Stimulated activated CD4-positive, alpha-beta T cell treated with anti-CD3 and anti-CD28 coated beads, Interleukin-2, amount 100 ng/mL, for 4 hours (primary cell): ENCODE results near the gene GOLT1A.

Experiments
- DNase-seq: peaks from one replicate; pipeline ENCODE4 v3.0.0-alpha.2; 2020; ENCODE audit warnings: low read depth

GOLT1A gene

GRCh38 chr1:204191456-204191855, 22.3 kb downstream of the GOLT1A start:
- no peak for DNase-seq

GRCh38 chr1:204190212-204191211, 23.3 kb downstream of the GOLT1A start:
- DNase-seq, result no peak

- no peak for DNase-seq
These were observed 24.7 kb downstream of the GOLT1A start for GRCh38 chr1:204188959-204189639.

- DNase-seq, result no peak
These were observed 27.2 kb downstream of the GOLT1A start for GRCh38 chr1:204186597-204186996.

- no peak for DNase-seq
These were observed 32.7 kb downstream of the GOLT1A start for GRCh38 chr1:204181116-204181515.

DNA sequence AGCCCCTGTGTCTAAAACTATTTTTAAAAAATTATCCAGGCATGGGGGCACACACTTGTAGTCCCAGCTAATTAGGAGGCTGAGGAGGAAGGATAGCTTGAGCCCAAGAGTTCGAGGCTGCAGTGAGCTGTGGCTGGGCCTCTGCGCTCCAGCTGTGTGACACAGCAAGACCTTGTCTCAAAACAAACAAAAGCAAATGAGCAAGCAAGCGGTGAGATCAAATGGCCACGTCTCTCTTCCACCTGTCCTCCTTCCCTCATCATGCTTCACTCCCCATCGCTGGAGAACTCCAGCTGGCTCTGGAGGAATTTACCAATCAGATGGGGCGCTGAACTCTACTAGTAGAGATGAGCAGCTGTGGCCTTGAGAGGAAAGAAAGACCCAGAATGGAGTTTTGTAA, 33.7 kb downstream of the GOLT1A start:
- no peak for DNase-seq

GRCh38 chr1:204178487-204179281, 35.1 kb downstream of the GOLT1A start:
- DNase-seq, result no peak

DNA sequence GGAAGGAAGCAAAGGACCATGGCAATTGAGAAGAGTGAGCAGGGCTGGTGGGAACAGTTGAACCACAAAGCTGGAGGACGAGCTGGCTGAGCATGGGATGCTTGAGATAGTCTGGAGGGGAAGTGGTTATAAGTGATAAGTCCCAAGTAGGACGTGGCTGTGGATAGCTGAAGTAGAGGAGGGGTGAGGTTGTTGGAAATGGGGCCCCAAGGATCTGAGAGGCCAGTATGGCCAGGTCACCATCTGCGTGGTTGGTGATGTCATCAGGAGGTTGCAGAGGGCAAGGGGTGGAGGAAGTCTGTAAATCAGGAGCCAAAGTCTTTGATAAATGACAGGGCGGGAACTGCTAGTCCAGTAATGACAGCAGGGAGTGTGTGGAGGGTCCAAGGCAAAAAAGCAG, 36.7 kb downstream of the GOLT1A start:
- no peak for DNase-seq

- DNase-seq, result no peak
These were observed 37.7 kb downstream of the GOLT1A start for GRCh38 chr1:204176049-204176448.

DNA sequence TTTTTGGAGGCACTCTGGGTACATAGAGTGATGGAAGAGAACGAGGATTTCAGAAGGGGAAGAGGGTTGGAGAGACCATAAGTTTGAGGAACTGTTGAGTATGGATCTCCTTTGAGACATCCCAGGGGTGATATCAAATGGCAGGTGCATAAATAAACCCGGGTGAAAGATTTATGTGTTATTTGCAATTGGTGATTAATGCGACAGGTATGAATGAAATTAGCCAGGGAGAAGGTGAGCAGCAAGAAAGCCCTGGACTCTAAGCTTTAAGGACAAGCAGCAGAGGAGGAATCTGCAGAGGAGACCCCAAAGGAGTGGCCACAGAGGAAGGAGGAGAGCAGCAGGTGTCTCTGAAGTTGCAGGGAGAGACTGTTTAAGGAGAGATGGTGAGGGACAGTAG, 38.8 kb downstream of the GOLT1A start:
- no peak for DNase-seq

GRCh38 chr1:204172404-204173029, 41.3 kb downstream of the GOLT1A start:
- DNase-seq, result no peak

DNA sequence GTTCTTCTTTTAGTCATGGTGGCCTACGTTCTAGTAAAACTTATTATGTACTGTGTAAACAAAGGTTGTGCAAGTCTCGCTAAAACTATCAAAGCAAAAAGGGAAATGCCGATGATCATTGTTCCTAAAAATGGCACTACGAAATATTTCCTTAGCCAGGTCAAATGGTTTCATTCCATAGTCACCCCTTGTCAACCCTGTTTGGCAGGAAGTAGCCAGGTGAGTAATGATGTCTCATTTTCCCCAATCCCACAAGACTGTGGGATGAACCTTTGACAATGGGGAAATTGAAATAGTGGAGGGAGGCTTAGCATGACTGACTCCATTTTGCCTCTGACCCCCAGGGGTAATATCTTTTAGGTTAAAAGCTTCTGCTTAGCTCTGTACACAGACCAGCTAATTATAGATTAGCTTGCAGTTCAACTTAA, 42.0 kb downstream of the GOLT1A start:
- DNase-seq, result no peak

DNA sequence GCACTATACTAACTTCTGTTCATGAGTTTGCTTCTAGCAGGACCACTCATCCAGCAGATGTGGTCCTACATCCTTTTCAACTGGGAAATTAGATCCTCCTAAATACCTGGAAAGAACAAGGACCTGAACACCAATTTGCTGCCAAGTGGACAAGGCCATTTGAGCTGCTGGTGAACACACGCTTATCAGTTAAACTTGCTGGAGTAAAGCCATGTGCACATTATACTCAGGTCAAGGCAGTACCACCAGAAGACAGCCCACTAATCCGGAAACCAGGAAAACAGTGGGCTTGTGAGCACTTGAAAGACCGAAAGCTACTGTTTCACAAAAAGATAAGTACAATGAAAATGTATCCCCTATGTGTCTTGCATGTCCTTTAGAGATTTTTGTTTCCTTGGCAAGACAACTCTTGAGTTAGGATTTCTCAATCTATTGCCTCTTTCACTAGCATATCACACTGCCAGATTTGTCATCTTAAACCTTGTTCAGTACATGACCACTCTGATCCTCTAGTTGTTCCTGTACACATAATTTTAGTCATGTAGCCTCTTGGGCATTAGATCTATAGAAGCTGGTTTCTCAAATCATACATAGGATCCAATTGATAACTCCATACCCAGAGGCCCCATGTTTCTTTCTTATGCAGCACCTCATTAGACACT, 43.2 kb downstream of the GOLT1A start:
- DNase-seq, result no peak

DNA sequence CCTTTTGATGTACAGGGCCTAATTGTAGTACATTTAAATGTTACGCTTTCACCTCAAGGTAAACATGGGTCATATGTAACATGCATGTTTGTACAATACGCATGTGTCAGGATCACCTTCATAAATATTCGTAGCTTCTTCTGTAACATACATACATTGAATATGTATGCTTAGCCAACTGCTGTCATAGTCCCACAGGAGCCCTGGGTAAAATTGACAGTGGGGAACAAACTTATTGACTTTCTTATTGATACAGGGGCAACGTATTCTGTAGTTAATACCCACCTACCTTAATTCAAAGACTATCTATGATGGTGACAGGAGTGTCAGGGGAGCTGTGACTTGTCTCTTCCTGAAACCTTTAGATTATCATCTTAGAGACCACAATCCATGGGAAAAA, 43.9 kb downstream of the GOLT1A start:
- DNase-seq, result no peak

- no peak for DNase-seq
These were observed 46.1 kb downstream of the GOLT1A start for GRCh38 chr1:204167730-204168129.

GRCh38 chr1:204166219-204166618, 47.6 kb downstream of the GOLT1A start, which contains the start of gene REN:
Gene REN, minus strand, starts transcription at chr1:204166337. Its CDS starts 44 bp downstream, at chr1:204166293.
- DNase-seq, result no peak

DNA sequence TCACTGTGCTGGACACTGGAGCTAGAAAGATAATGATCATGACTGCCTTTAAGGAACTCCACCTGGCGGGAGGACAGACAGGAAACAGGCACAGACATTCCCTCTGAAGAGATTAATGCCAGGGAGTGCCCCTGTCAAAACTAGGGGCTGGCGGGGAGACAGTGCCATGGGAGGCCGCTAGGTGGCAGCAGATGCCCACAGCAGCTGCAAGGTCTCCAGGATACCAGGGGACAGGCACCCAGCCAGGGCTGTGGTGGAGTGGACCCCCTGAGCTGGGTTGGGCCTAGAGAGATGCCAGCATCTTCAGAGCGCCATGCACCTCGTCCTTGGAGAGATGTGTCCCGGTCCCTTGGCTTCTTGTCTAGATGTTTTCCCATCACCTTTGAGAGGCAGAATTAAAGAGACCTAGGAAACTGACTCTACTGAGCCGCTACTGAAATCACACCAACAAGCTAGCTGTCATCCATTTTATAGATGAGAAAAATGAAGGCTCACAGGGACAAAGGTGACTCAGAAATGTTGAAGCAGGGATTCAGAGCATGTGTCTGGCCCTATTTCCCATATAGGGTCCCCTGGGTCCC, 51.2 kb downstream of the GOLT1A start:
- DNase-seq, result peak; percentile 66

DNA sequence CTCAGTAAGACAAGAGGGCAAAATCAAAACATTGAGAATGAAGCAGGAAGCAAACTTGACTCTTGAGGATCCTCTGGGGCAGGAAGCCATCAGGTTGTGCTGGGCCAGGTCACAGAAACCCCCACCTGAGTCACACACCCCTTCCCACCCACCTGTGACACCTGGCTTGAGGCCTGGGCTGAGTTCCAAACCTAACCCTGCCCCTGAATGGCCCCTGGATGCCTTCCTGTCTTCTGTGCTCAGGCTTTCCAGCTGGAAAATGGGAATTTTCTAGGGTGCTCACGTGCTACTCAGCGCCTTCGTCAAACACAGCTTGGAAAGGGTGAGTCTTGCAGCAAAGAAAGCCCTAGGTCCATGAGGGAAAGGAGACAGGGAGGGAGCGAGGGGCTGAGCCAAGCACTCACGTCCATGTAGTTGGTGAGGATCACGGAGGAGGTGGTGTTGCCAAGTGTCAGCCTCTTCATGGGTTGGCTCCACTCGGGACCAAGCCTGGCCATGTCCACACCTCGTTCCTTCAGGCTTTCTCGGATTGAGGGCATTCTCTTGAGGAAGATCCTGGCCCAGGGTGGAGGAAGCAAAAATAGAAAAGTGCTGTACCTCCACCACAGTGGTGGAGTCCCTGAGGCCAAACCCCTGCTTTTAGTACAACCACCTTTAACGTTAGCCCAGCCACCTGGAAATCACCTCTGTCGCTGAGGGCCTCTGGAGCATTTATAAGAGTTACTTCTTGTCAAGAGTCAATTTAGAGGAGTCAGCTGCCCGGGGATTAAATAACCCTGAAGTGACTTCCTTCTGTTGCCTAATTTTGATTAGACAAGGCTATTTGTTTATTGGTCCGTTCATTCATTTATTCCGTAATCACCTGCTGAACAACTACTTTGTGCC, 51.9 kb downstream of the GOLT1A start:
- DNase-seq, result no peak

DNA sequence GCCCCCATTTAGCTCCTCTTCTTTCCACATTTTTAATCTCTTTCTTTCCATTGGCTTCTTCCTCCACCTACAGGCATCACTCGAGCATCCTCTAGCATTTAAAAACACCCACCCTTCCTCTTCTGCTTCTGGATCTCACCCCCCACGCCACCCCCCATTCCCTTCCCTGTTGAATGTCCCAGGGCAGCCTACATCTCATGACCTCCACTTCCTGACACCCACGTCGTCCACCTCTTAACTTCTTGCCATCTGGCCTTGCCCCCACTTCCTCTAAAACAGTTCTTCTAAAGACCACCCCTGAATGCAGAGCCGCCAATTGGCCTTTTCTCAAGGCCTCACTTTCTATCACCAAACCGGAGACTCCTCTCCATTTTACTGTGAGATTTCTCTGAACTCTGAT, 55.8 kb downstream of the GOLT1A start:
- DNase-seq, result no peak

DNA sequence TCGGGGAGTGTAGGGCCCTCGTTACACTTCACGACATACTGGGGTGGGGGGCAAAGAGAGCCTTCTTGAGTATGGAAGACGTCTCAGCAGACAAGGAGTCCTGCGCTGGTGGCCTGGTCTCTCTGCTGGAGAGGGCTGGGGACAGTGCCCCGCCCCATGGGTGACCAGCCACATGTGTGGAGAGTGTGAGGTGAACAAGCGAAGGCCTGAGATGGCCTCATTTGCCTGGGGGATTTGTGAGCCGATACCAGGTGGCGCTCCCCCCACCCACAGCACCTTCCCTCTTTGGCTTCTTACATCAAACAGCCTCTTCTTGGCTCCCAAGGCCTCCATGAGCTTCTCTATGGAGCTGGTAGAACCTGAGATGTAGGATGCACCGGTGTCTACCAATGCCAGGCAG, 57.9 kb downstream of the GOLT1A start:
- DNase-seq, result no peak
